ENCODE measurements around the gene CD19.

CD19 gene

DNA sequence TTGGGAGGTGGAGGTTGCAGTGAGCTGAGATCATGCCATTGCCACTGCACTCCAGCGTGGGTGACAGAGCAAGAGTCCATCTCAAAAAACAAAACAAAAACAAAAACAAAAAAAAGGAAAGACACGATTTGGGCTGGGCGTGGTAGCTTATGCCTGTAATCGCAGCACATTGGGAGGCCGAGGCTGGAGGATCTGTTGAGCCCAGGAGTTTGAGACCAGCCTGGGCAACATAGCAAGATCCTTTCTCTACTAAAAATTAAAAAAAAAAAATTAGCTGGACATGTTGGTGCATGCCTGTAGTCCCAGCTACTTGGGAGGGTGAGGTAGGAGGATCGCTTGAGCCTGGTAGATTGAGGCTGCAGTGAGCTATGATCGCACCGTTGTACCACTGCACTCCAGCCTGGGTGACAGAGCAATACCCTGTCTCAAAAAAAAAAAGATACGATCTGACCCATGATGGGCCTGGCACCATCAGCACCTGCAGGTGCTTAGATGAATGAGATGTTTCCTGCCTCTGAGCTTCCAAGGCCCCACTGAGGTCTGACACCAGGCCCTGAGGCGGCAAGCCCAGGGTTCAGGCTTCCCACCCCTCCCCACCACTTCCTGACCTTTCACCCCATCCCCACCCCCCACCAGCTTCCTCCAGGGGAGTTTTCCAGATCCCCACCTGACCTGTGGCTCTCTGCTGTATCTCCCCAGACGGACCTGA lies 31.7 kb upstream of the CD19 start:
- in situ Hi-C loops (cut with MboI; ENCODE audit: low pct_unique_long_range_greater_than_20kb, low sequenced_read_pairs, unreplicated experiment), result no loop called here
- no peak for DNase-seq (ENCODE audit: low spot score)
- TF ChIP-seq, protein P1, sequence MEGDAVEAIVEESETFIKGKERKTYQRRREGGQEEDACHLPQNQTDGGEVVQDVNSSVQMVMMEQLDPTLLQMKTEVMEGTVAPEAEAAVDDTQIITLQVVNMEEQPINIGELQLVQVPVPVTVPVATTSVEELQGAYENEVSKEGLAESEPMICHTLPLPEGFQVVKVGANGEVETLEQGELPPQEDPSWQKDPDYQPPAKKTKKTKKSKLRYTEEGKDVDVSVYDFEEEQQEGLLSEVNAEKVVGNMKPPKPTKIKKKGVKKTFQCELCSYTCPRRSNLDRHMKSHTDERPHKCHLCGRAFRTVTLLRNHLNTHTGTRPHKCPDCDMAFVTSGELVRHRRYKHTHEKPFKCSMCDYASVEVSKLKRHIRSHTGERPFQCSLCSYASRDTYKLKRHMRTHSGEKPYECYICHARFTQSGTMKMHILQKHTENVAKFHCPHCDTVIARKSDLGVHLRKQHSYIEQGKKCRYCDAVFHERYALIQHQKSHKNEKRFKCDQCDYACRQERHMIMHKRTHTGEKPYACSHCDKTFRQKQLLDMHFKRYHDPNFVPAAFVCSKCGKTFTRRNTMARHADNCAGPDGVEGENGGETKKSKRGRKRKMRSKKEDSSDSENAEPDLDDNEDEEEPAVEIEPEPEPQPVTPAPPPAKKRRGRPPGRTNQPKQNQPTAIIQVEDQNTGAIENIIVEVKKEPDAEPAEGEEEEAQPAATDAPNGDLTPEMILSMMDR (IDR thresholded peaks at IDR 0.05; ENCODE audit: extremely low read depth, insufficient read depth, missing control alignments), result no peak

DNA sequence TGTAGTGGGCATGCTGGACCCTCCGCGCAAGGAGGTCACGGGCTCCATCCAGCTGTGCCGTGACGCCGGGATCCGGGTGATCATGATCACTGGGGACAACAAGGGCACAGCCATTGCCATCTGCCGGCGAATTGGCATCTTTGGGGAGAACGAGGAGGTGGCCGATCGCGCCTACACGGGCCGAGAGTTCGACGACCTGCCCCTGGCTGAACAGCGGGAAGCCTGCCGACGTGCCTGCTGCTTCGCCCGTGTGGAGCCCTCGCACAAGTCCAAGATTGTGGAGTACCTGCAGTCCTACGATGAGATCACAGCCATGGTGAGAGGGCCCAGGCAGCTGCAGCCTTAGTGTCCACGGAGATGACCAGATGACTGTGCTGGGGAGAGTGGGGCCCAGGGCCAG lies 31.2 kb upstream of the CD19 start:
- in situ Hi-C loops (cut with MboI; ENCODE audit: low pct_unique_long_range_greater_than_20kb, low sequenced_read_pairs, unreplicated experiment), result no loop called here
- TF ChIP-seq, protein P1 (IDR thresholded peaks at IDR 0.05; ENCODE audit: extremely low read depth, insufficient read depth, missing control alignments), result no peak
- no peak for DNase-seq (ENCODE audit: low spot score)

DNA sequence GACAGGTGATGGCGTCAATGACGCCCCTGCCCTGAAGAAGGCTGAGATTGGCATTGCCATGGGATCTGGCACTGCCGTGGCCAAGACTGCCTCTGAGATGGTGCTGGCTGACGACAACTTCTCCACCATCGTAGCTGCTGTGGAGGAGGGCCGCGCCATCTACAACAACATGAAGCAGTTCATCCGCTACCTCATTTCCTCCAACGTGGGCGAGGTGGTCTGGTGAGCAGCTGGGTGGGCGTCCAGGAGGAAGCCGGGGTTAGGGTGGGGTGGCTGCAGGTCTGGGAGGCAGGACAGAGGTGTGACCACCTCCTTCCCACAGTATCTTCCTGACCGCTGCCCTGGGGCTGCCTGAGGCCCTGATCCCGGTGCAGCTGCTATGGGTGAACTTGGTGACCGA lies 29.9 kb upstream of the CD19 start:
- TF ChIP-seq, protein P1 (IDR thresholded peaks at IDR 0.05; ENCODE audit: extremely low read depth, insufficient read depth, missing control alignments), result no peak
- DNase-seq (ENCODE audit: low spot score), result no peak
- in situ Hi-C loops (cut with MboI; ENCODE audit: low pct_unique_long_range_greater_than_20kb, low sequenced_read_pairs, unreplicated experiment), result no loop called here

DNA sequence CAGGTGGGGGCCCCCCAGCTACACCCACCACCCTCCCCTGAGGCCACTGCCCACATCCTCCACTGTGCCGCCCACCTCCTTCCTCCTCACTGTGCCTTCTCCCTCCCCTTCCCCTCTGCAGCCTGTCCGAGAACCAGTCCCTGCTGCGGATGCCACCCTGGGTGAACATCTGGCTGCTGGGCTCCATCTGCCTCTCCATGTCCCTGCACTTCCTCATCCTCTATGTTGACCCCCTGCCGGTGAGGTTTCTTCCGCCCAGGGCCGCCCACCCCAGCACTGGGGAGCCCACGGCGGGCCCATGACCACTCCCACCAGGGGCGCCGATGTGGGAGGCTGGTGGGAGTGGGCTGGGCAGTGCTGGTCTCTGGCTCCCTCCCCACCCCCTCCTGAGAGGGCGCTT lies 28.9 kb upstream of the CD19 start:
- no peak for DNase-seq (ENCODE audit: low spot score)
- TF ChIP-seq, protein P1 (IDR thresholded peaks at IDR 0.05; ENCODE audit: extremely low read depth, insufficient read depth, missing control alignments), result no peak
- in situ Hi-C loops (cut with MboI; ENCODE audit: low pct_unique_long_range_greater_than_20kb, low sequenced_read_pairs, unreplicated experiment), result no loop called here

DNA sequence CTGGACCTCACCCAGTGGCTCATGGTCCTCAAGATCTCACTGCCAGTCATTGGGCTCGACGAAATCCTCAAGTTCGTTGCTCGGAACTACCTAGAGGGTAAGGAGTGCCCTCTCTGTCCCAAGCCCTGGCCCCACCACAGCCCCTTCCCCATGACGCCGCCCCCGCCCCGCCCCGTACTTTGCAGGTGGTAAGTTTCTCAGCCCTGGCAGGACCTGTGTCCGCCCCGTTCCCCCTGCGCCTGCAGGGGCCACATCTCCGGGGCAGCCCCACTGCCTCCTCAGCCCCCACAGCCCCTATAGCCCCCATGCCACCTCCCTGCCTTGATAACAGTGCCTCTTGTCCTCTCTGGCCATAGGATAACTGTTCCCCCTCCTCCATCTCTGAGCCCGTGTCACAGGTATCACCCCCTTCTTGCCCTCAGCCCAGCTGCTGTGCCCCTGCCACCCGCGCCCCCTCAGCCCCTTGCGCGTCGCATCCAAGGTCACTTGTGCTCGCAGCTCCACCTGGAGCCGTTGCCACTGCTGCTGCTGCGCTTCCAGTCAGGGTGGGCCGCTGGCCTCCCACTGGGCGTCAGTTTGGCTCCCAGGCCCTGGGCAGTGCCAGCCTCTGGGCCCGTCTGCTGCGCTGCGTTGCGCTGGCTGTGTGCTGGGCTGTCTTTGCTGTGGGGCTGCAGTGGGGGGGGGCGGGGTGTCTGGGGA lies 28.3 kb upstream of the CD19 start:
- TF ChIP-seq, protein P1 (IDR thresholded peaks at IDR 0.05; ENCODE audit: extremely low read depth, insufficient read depth, missing control alignments), result no peak
- in situ Hi-C loops (cut with MboI; ENCODE audit: low pct_unique_long_range_greater_than_20kb, low sequenced_read_pairs, unreplicated experiment), result no loop called here

DNA sequence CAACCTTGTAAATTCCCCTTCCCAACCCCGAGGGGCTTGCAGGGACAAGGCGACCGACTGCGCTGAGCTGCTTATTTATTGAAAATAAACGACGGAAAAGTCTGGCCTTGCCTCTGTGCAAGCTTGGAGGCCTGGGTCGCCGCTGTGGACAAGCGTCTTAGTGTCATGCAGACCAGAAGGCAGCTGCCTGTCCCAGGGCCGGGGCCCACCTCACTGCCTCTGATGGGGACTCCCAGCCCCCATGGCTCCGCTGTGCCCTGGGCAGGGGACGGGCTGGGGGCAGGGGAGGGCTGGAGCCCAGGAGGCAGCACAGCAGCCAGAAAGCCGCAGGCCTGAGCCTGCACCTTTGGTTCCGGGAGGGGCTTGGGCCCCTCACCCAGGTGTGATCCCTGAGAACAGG lies 27.4 kb upstream of the CD19 start:
- DNase-seq (ENCODE audit: low spot score), result no peak
- TF ChIP-seq, protein P1 (IDR thresholded peaks at IDR 0.05; ENCODE audit: extremely low read depth, insufficient read depth, missing control alignments), result no peak
- in situ Hi-C loops (cut with MboI; ENCODE audit: low pct_unique_long_range_greater_than_20kb, low sequenced_read_pairs, unreplicated experiment), result no loop called here

More for the DNA sequence above, 28.3 kb upstream of the CD19 start:
- DNase-seq (ENCODE audit: low spot score), result no peak

All from GM13977 (cell line).